T-helper 17 cell (primary cell): ENCODE results near the gene GPR31. TPM values are rescaled to one million over a fixed set of nuclear protein-coding genes. Genes with fewer than 3 reads are reported as not detected.

ENCODE experiments used
- ATAC-seq: fragments of 150-1000 bp; cut with Tn5 transposase; 2 replicates; pipeline ENCODE4 v1.10.0; 2021; ENCODE audit warnings: mild to moderate bottlenecking, moderate library complexity
- DNase-seq, 3 donors: peaks; one replicate each; pipeline versions ENCODE4 v3.0.0 to v3.0.0-alpha.2; 2020 to 2021
- H3K9me3 ChIP-seq: one replicate; pipeline ENCODE4 v1.7.0; 2013; ENCODE audit warnings: low read length, mild to moderate bottlenecking; ENCODE audit not compliant: control insufficient read depth, poor library complexity, severe bottlenecking
- H3K27ac Mint-ChIP-seq: one replicate; pipeline ENCODE4 v1.8.0; 2022; ENCODE audit warnings: mild to moderate bottlenecking, moderate library complexity, mixed read lengths
- H3K27me3 Mint-ChIP-seq: one replicate; pipeline ENCODE4 v1.8.0; 2022; ENCODE audit warnings: mixed read lengths
- H3K36me3 Mint-ChIP-seq: one replicate; pipeline ENCODE4 v1.8.0; 2022; ENCODE audit warnings: low read depth, mixed read lengths
- H3K4me1 Mint-ChIP-seq: one replicate; pipeline ENCODE4 v1.8.0; 2022; ENCODE audit warnings: mild to moderate bottlenecking, mixed read lengths
- H3K4me3 Mint-ChIP-seq: one replicate; pipeline ENCODE4 v1.8.0; 2022; ENCODE audit warnings: mild to moderate bottlenecking, moderate library complexity, mixed read lengths
- total RNA-seq, 4 donors: library from RNA in 2 of 4; stranded (reverse) in 2 of 4; gene quantifications; one replicate each; pipeline ENCODE4 v1.2.3 and lab custom pipeline; 2022 to 2026

Gene GPR31
- total RNA-seq, 2 donors from 2014 or later = not detected

GRCh38 chr6:167116838-167117228 is 40.9 kb downstream of the GPR31 start:
- ATAC-seq (no peak), DNase-seq (no peak)
- H3K27me3 Mint-ChIP-seq = no peaks in the 10 kb centered on the region
- H3K9me3 ChIP-seq = no peaks in the 10 kb centered on the region
- H3K36me3 Mint-ChIP-seq = peaks cover 33% of the 10 kb centered on the region
- peak overlapping the region; percentile 100 for H3K4me3 Mint-ChIP-seq
- H3K27ac Mint-ChIP-seq = peak overlapping the region; percentile 100
- H3K4me1 Mint-ChIP-seq = peaks cover 83% of the 10 kb centered on the region

- Mint-ChIP-seq H3K4me1 (peaks cover 81% of the 10 kb centered on the region), H3K27me3 (no peaks in the 10 kb centered on the region), H3K27ac (peak overlapping the region; percentile 100), H3K4me3 (peak overlapping the region; percentile 100), H3K36me3 (peaks cover 36% of the 10 kb centered on the region)
- ATAC-seq (no peak), DNase-seq (no peak)
- H3K9me3 ChIP-seq = no peaks in the 10 kb centered on the region
Observed at GRCh38 chr6:167116109-167116837, 41.5 kb downstream of the GPR31 start.

GRCh38 chr6:167115054-167115453 is 42.7 kb downstream of the GPR31 start:
- no peaks in the 10 kb centered on the region for H3K27me3 Mint-ChIP-seq
- DNase-seq (no peak), ATAC-seq (no peak)
- H3K27ac Mint-ChIP-seq = peak overlapping the region; percentile 100
- H3K36me3 Mint-ChIP-seq = peaks cover 34% of the 10 kb centered on the region
- no peaks in the 10 kb centered on the region for H3K9me3 ChIP-seq
- H3K4me1 Mint-ChIP-seq = peaks cover 83% of the 10 kb centered on the region
- peak overlapping the region; percentile 100 for H3K4me3 Mint-ChIP-seq

GRCh38 chr6:167113935-167114910 is 43.6 kb downstream of the GPR31 start:
- Mint-ChIP-seq H3K4me3 (peak overlapping the region; percentile 100), H3K27me3 (no peaks in the 10 kb centered on the region), H3K4me1 (peaks cover 86% of the 10 kb centered on the region), H3K27ac (peak overlapping the region; percentile 100), H3K36me3 (peaks cover 34% of the 10 kb centered on the region)
- peak; percentile 68 to 84 (median 80) for DNase-seq
- no peaks in the 10 kb centered on the region for H3K9me3 ChIP-seq
- peak; percentile 82 for ATAC-seq

- ATAC-seq (no peak), DNase-seq (no peak)
- H3K36me3 Mint-ChIP-seq = peaks cover 25% of the 10 kb centered on the region
- no peaks in the 10 kb centered on the region for H3K9me3 ChIP-seq
- H3K4me1 Mint-ChIP-seq = peaks cover 80% of the 10 kb centered on the region
- no peaks in the 10 kb centered on the region for H3K27me3 Mint-ChIP-seq
- peak overlapping the region; percentile 100 for H3K27ac Mint-ChIP-seq
- H3K4me3 Mint-ChIP-seq = peak overlapping the region; percentile 100
Observed at GRCh38 chr6:167113047-167113754, 44.6 kb downstream of the GPR31 start.

- H3K4me3 Mint-ChIP-seq = peak overlapping the region; percentile 100
- H3K4me1 Mint-ChIP-seq = peaks cover 77% of the 10 kb centered on the region
- ATAC-seq (no peak), DNase-seq (no peak)
- H3K9me3 ChIP-seq = no peaks in the 10 kb centered on the region
- peaks cover 19% of the 10 kb centered on the region for H3K36me3 Mint-ChIP-seq
- peak overlapping the region; percentile 100 for H3K27ac Mint-ChIP-seq
- H3K27me3 Mint-ChIP-seq = no peaks in the 10 kb centered on the region
Observed at GRCh38 chr6:167112421-167112820, 45.4 kb downstream of the GPR31 start.

GRCh38 chr6:167111597-167111996 is 46.2 kb downstream of the GPR31 start:
- no peak for DNase-seq
- Mint-ChIP-seq H3K27me3 (no peaks in the 10 kb centered on the region), H3K4me1 (peaks cover 72% of the 10 kb centered on the region), H3K36me3 (peaks cover 19% of the 10 kb centered on the region), H3K4me3 (peak overlapping the region; percentile 100), H3K27ac (peak overlapping the region; percentile 100)
- H3K9me3 ChIP-seq = no peaks in the 10 kb centered on the region
- peak; percentile 26 for ATAC-seq

- ATAC-seq (no peak), DNase-seq (no peak)
- Mint-ChIP-seq H3K27ac (peak overlapping the region; percentile 100), H3K4me3 (peak overlapping the region; percentile 100), H3K4me1 (peaks cover 54% of the 10 kb centered on the region), H3K36me3 (peaks cover 16% of the 10 kb centered on the region), H3K27me3 (no peaks in the 10 kb centered on the region)
- no peaks in the 10 kb centered on the region for H3K9me3 ChIP-seq
Observed at GRCh38 chr6:167109651-167110050, 48.1 kb downstream of the GPR31 start.

- ATAC-seq (no peak), DNase-seq (no peak)
- Mint-ChIP-seq H3K27me3 (no peaks in the 10 kb centered on the region), H3K36me3 (peaks cover 12% of the 10 kb centered on the region), H3K27ac (peak overlapping the region; percentile 32), H3K4me3 (no peak overlapping the region), H3K4me1 (peaks cover 49% of the 10 kb centered on the region)
- H3K9me3 ChIP-seq = no peaks in the 10 kb centered on the region
Observed at GRCh38 chr6:167108278-167108677, 49.5 kb downstream of the GPR31 start.

- Mint-ChIP-seq H3K27me3 (no peaks in the 10 kb centered on the region), H3K4me1 (peaks cover 49% of the 10 kb centered on the region), H3K4me3 (no peak overlapping the region), H3K27ac (peak overlapping the region; percentile 32), H3K36me3 (peaks cover 9% of the 10 kb centered on the region)
- H3K9me3 ChIP-seq = no peaks in the 10 kb centered on the region
- DNase-seq = no peak
- no peak for ATAC-seq
Observed at GRCh38 chr6:167107787-167108186, 50.0 kb downstream of the GPR31 start.

GRCh38 chr6:167106406-167106805 is 51.4 kb downstream of the GPR31 start:
- Mint-ChIP-seq H3K4me1 (peaks cover 40% of the 10 kb centered on the region), H3K27me3 (no peaks in the 10 kb centered on the region), H3K4me3 (no peak overlapping the region), H3K36me3 (no peaks in the 10 kb centered on the region), H3K27ac (no peak overlapping the region)
- DNase-seq (no peak), ATAC-seq (no peak)
- no peaks in the 10 kb centered on the region for H3K9me3 ChIP-seq
